GM18508 (cell line): ENCODE measurements around the gene IFT20.
"Not testable (repeated sequence)": the region's sequence is repeated elsewhere in the genome, so short reads cannot be mapped to it uniquely, and the experiment has no call there.

ENCODE experiments used
- ATAC-seq: cut with Tn5 transposase; IDR thresholded peaks from one replicate; pipeline ENCODE4 v1.9.1; 2021; ENCODE audit warnings: moderate number of reproducible peaks; ENCODE audit not compliant: insufficient read depth, unreplicated experiment

Gene IFT20

GRCh38 chr17:28364665-28365363, 29.5 kb upstream of the IFT20 start, which contains the start of gene SEBOX:
SEBOX (minus strand) TSS chr17:28365199; CDS start chr17:28365151, 48 bp downstream.
- no peak for ATAC-seq

- ATAC-seq = no peak
Measured at GRCh38 chr17:28363776-28364650, 28.7 kb upstream of the IFT20 start.

- no peak for ATAC-seq
Measured at GRCh38 chr17:28363186-28363585, 27.9 kb upstream of the IFT20 start.

GRCh38 chr17:28357901-28358197, 22.6 kb upstream of the IFT20 start:
- ATAC-seq = no peak

- no peak for ATAC-seq
Measured at GRCh38 chr17:28357061-28357900, 22.0 kb upstream of the IFT20 start, which contains the start of gene POLDIP2. POLDIP2 (minus strand) TSS chr17:28357527; CDS start chr17:28357448, 79 bp downstream.

GRCh38 chr17:28350271-28350670, 15.0 kb upstream of the IFT20 start:
- ATAC-seq = no peak

- no peak for ATAC-seq
Measured at GRCh38 chr17:28348979-28349378, 13.7 kb upstream of the IFT20 start.

GRCh38 chr17:28347261-28347891, 12.1 kb upstream of the IFT20 start:
- ATAC-seq = no peak

- no peak for ATAC-seq
Measured at GRCh38 chr17:28346746-28347246, 11.5 kb upstream of the IFT20 start.

GRCh38 chr17:28346199-28346580, 10.9 kb upstream of the IFT20 start:
- no peak for ATAC-seq

GRCh38 chr17:28345419-28346198, 10.3 kb upstream of the IFT20 start:
- no peak for ATAC-seq

- no peak for ATAC-seq
Measured at GRCh38 chr17:28344435-28344901, 9.2 kb upstream of the IFT20 start.

- no peak for ATAC-seq
Measured at GRCh38 chr17:28344011-28344410, 8.7 kb upstream of the IFT20 start.

- no peak for ATAC-seq
Measured at GRCh38 chr17:28343491-28343932, 8.2 kb upstream of the IFT20 start.

GRCh38 chr17:28342313-28342712, 7.0 kb upstream of the IFT20 start:
- no peak for ATAC-seq

- no peak for ATAC-seq
Measured at GRCh38 chr17:28341516-28341915, 6.2 kb upstream of the IFT20 start.

- ATAC-seq = no peak
Measured at GRCh38 chr17:28340374-28340773, 5.1 kb upstream of the IFT20 start.

- ATAC-seq = no peak
Measured at GRCh38 chr17:28339431-28339830, 4.2 kb upstream of the IFT20 start.

GRCh38 chr17:28338769-28339212, 3.5 kb upstream of the IFT20 start:
- ATAC-seq = not testable (repeated sequence)
